ENCODE measurements around the gene DEXI.

DEXI gene

GRCh38 chr16:10923146-10923649 lies 19.1 kb downstream of the DEXI start:
- DNase-seq (ENCODE audit: extremely low read depth, low read depth), result no peak
- TF ChIP-seq, protein P1, sequence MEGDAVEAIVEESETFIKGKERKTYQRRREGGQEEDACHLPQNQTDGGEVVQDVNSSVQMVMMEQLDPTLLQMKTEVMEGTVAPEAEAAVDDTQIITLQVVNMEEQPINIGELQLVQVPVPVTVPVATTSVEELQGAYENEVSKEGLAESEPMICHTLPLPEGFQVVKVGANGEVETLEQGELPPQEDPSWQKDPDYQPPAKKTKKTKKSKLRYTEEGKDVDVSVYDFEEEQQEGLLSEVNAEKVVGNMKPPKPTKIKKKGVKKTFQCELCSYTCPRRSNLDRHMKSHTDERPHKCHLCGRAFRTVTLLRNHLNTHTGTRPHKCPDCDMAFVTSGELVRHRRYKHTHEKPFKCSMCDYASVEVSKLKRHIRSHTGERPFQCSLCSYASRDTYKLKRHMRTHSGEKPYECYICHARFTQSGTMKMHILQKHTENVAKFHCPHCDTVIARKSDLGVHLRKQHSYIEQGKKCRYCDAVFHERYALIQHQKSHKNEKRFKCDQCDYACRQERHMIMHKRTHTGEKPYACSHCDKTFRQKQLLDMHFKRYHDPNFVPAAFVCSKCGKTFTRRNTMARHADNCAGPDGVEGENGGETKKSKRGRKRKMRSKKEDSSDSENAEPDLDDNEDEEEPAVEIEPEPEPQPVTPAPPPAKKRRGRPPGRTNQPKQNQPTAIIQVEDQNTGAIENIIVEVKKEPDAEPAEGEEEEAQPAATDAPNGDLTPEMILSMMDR (IDR thresholded peaks at IDR 0.05; ENCODE audit: low read depth, low read length, missing control alignments), result no peak
- H3K4me3 ChIP-seq (replicated peaks; ENCODE audit: low read depth, low read length), result no peak overlapping the region

GRCh38 chr16:10922328-10923145 lies 19.7 kb downstream of the DEXI start:
- no peak for DNase-seq (ENCODE audit: extremely low read depth, low read depth)
- no peak overlapping the region for H3K4me3 ChIP-seq (replicated peaks; ENCODE audit: low read depth, low read length)
- TF ChIP-seq, protein P1 (IDR thresholded peaks at IDR 0.05; ENCODE audit: low read depth, low read length, missing control alignments), result no peak

DNA sequence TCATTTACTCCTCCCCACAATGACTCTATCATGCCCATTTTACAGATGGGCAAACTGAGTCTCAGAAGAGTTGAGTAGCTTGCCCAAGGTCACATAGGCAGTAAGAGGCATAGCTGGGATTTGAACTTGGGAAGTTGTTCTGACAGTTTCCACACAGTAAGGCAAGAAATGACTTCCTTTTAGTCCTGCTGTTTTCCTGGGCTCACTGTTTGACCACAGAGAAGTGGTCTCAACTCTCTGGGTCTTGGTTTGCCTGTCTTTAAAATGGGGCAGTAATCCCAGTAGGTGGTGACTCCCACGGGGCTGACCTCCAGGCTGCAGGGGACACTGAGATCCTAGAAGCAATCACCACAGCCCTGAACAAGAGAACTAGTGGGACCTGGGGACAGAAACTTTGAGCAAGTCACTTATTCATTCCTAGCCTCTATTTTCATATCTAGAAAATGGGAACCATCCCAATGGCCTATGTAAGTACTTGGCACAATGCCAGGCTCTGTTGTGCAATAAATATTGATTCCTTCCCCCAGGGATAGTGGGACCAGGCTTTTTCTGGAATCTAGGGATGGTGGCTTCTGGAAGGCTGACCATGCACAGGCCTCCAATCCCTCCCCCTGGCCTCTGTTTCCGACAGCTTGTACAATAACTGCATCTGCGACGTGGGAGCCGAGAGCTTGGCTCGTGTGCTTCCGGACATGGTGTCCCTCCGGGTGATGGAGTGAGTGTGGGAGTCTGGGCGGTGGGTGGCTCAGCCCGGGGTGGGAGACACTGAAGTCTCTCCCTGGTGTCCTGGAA lies 20.5 kb downstream of the DEXI start:
- TF ChIP-seq, protein P1 (IDR thresholded peaks at IDR 0.05; ENCODE audit: low read depth, low read length, missing control alignments), result no peak

GRCh38 chr16:10920726-10921427 lies 21.4 kb downstream of the DEXI start:
- DNase-seq (ENCODE audit: extremely low read depth, low read depth), result no peak
- TF ChIP-seq, protein P1 (IDR thresholded peaks at IDR 0.05; ENCODE audit: low read depth, low read length, missing control alignments), result no peak

More for the DNA sequence above, 20.5 kb downstream of the DEXI start:
- no peak for DNase-seq (ENCODE audit: extremely low read depth, low read depth)
- no peak overlapping the region for H3K4me3 ChIP-seq (replicated peaks; ENCODE audit: low read depth, low read length)

GRCh38 chr16:10919003-10919351 lies 23.3 kb downstream of the DEXI start:
- H3K4me3 ChIP-seq (replicated peaks; ENCODE audit: low read depth, low read length), result no peak overlapping the region
- DNase-seq (ENCODE audit: extremely low read depth, low read depth), result no peak
- TF ChIP-seq, protein P1 (IDR thresholded peaks at IDR 0.05; ENCODE audit: low read depth, low read length, missing control alignments), result no peak

More at GRCh38 chr16:10920726-10921427, 21.4 kb downstream of the DEXI start:
- H3K4me3 ChIP-seq (replicated peaks; ENCODE audit: low read depth, low read length), result no peak overlapping the region

GRCh38 chr16:10918294-10919002 lies 23.8 kb downstream of the DEXI start:
- TF ChIP-seq, protein P1 (IDR thresholded peaks at IDR 0.05; ENCODE audit: low read depth, low read length, missing control alignments), result peak; percentile 100
- no peak overlapping the region for H3K4me3 ChIP-seq (replicated peaks; ENCODE audit: low read depth, low read length)
- DNase-seq (ENCODE audit: extremely low read depth, low read depth), result peak; percentile 87
